Uterus (tissue), 2 donors: ENCODE data around the gene RNF157.

Experiments used
- POLR2A ChIP-seq, 2 donors: fragments of 450-650 bp; IDR thresholded peaks; one replicate each; pipeline ENCODE4 v1.6.1; 2016; ENCODE audit warnings: antibody characterized with exemption in 2 of 2, mild to moderate bottlenecking in 1 of 2, moderate library complexity in 1 of 2
- TF ChIP-seq, protein P1 (sequence below), 4 experiments: fragments of 200-600 bp in 2 of 4; fragments of 450-650 bp in 2 of 4; sonication (generic) in 2 of 4; IDR thresholded peaks; one replicate each; pipeline ENCODE4 v1.5.1; 2016 to 2019; ENCODE audit warnings: antibody characterized with exemption in 4 of 4, mild to moderate bottlenecking in 2 of 4, moderate library complexity in 1 of 4

DNA sequence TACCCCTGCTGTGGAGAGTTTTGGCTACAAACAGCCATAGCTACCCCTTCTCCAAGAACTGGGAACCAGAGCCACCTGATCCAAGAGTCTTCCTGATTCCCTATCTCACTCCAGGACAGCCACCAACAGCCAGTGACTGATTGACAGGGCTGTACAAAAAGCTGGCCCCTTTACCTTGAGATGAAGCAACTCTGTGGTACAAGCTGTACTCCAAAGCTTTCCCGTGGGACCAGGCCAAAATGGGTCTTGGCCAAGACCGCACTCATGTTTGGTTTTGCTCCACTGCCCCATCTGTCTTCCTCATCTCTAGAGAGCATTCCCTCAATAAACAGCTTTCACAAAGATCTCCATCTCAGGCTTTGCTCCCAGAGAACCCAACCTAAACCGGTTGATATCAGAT, 43.6 kb downstream of the RNF157 start:
- TF ChIP-seq, protein P1, sequence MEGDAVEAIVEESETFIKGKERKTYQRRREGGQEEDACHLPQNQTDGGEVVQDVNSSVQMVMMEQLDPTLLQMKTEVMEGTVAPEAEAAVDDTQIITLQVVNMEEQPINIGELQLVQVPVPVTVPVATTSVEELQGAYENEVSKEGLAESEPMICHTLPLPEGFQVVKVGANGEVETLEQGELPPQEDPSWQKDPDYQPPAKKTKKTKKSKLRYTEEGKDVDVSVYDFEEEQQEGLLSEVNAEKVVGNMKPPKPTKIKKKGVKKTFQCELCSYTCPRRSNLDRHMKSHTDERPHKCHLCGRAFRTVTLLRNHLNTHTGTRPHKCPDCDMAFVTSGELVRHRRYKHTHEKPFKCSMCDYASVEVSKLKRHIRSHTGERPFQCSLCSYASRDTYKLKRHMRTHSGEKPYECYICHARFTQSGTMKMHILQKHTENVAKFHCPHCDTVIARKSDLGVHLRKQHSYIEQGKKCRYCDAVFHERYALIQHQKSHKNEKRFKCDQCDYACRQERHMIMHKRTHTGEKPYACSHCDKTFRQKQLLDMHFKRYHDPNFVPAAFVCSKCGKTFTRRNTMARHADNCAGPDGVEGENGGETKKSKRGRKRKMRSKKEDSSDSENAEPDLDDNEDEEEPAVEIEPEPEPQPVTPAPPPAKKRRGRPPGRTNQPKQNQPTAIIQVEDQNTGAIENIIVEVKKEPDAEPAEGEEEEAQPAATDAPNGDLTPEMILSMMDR (IDR thresholded peaks at IDR 0.05), result no peak
- TF ChIP-seq POLR2A (IDR thresholded peaks at IDR 0.05), result no peak
